CD4-positive, alpha-beta T cell (primary cell): Measurements from ENCODE around the gene WIZ. TPM values are rescaled to one million over a fixed set of nuclear protein-coding genes. Genes with fewer than 3 reads are reported as not detected.

Experiments used
- ATAC-seq: fragments of 200-7000 bp; cut with Tn5 transposase; one replicate; pipeline ENCODE4 v1.10.0; 2022; ENCODE audit warnings: mild to moderate bottlenecking; ENCODE audit not compliant: poor library complexity
- CTCF ChIA-PET: fragments of 350-600 bp; sonication (Branson Sonifier 250); formaldehyde crosslinking; loops from one replicate; lab custom pipeline; 2021; ENCODE audit warnings: antibody characterized with exemption, inconsistent platforms; lab: Charles Lee
- POLR2A ChIA-PET: fragments of 350-600 bp; sonication (Branson Sonifier 250); formaldehyde crosslinking; loops from one replicate; lab custom pipeline; 2021; ENCODE audit warnings: antibody characterized with exemption, inconsistent platforms; lab: Charles Lee
- DNase-seq, 14 experiments: peaks; one replicate each; pipeline ENCODE4 v3.0.0-alpha.2; 2013 to 2020; ENCODE audit warnings: mixed read lengths in 2 of 14
- H3K27ac ChIP-seq, 2 donors: one replicate each; pipeline versions ENCODE4 v1.5.1 to v1.7.0; 2013; ENCODE audit warnings: low read length in 2 of 2, low read depth in 1 of 2, mild to moderate bottlenecking in 1 of 2
- H3K27me3 ChIP-seq, 2 experiments: 1 replicate in 1 of 2; 2 replicates in 1 of 2; pipeline versions ENCODE4 v1.6.1 to v1.7.0; 2013; ENCODE audit warnings: low read length in 2 of 2, control low read depth in 1 of 2, mild to moderate bottlenecking in 1 of 2, moderate library complexity in 1 of 2; ENCODE audit not compliant: insufficient read depth in 2 of 2, control insufficient read depth in 1 of 2
- H3K36me3 ChIP-seq: one replicate; pipeline ENCODE4 v1.6.1; 2013; ENCODE audit warnings: low read length, control low read depth; ENCODE audit not compliant: insufficient read depth
- H3K4me1 ChIP-seq: one replicate; pipeline ENCODE4 v1.6.1; 2013; ENCODE audit warnings: low read length, control low read depth; ENCODE audit not compliant: insufficient read depth
- H3K4me3 ChIP-seq: one replicate; pipeline ENCODE4 v1.5.1; 2013; ENCODE audit warnings: mild to moderate bottlenecking, low read length, moderate library complexity
- H3K9me3 ChIP-seq, 2 experiments: 1 replicate in 1 of 2; 2 replicates in 1 of 2; pipeline versions ENCODE4 v1.6.1 to v1.7.0; 2013; ENCODE audit warnings: low read length in 2 of 2, mild to moderate bottlenecking in 2 of 2, control low read depth in 1 of 2, moderate library complexity in 1 of 2; ENCODE audit not compliant: control insufficient read depth in 1 of 2, insufficient read depth in 1 of 2
- H3K27ac Mint-ChIP-seq: one replicate; pipeline ENCODE4 v1.8.0; 2020; ENCODE audit warnings: mixed read lengths
- H3K27me3 Mint-ChIP-seq: one replicate; pipeline ENCODE4 v1.8.0; 2021; ENCODE audit warnings: mixed read lengths
- H3K36me3 Mint-ChIP-seq: one replicate; pipeline ENCODE4 v1.8.0; 2021; ENCODE audit warnings: low read depth, mixed read lengths
- H3K4me1 Mint-ChIP-seq: one replicate; pipeline ENCODE4 v1.8.0; 2021; ENCODE audit warnings: low read depth, mixed read lengths
- H3K4me3 Mint-ChIP-seq: one replicate; pipeline ENCODE4 v1.8.0; 2020; ENCODE audit warnings: mild to moderate bottlenecking, mixed read lengths
- H3K9me3 Mint-ChIP-seq: one replicate; pipeline ENCODE4 v1.8.0; 2020; ENCODE audit warnings: mixed read lengths
- CTCF ChIP-seq: fragments of 200-600 bp; IDR thresholded peaks from one replicate; pipeline ENCODE4 v1.8.0; 2022; ENCODE audit warnings: antibody characterized with exemption, mild to moderate bottlenecking
- intact Hi-C, 2 experiments: fragments of 100-400 bp; cut with DNase I in 1 of 2; cut with micrococcal nuclease in 1 of 2; formaldehyde crosslinking; loops; one replicate each; pipeline versions ENCODE4 v1.15.1 to v1.9.0; 2023 to 2025; cut with DNase I, micrococcal nuclease
- total RNA-seq, 174 experiments: library from RNA in 2 of 174; stranded (reverse) in 2 of 174; gene quantifications; one replicate each; pipeline ENCODE4 v1.2.3 and lab custom pipeline; 2021 to 2026

WIZ gene
- total RNA-seq, 2 experiments from 2014 or later: 12.9 to 14.3 TPM

GRCh38 chr19:15455996-15456395 is 6.2 kb upstream of the WIZ start:
- Mint-ChIP-seq H3K36me3 (peaks cover 71% of the 10 kb centered on the region), H3K27ac (no peak overlapping the region)
- POLR2A ChIA-PET: interaction anchor here (2.3 to 3.1 kb wide), 2 partner anchors 11 to 37 kb away, joined by 9 read pairs; partner anchors contain the start of gene AKAP8L

GRCh38 chr19:15453906-15454860 is 4.4 kb upstream of the WIZ start:
- H3K4me3 ChIP-seq: no peak overlapping the region
- Mint-ChIP-seq H3K4me1 (peaks cover 29% of the 10 kb centered on the region), H3K27me3 (no peaks in the 10 kb centered on the region), H3K9me3 (no peaks in the 10 kb centered on the region), H3K27ac (no peak overlapping the region), H3K4me3 (no peak overlapping the region), H3K36me3 (peaks cover 64% of the 10 kb centered on the region)
- ATAC-seq (no peak), DNase-seq (no peak)
- H3K4me1 ChIP-seq: peaks cover 33% of the 10 kb centered on the region
- peaks cover 75% of the 10 kb centered on the region for H3K36me3 ChIP-seq
- no peak for TF ChIP-seq CTCF
- CTCF ChIA-PET: interaction anchor here (0.6 to 1.6 kb wide), 3 partner anchors 35 to 100 kb away, joined by 4 to 5 read pairs (median 4); no protein-coding TSS in a partner anchor
- H3K27ac ChIP-seq: peak overlapping the region in 1 of 2 donors; percentile 21
- POLR2A ChIA-PET: interaction anchor here (0.8 to 3.1 kb wide), 5 partner anchors 9 to 74 kb away, joined by 4 to 11 read pairs (median 5); partner anchors contain the start of genes AKAP8 and AKAP8L
- H3K9me3 ChIP-seq: no peaks in the 10 kb centered on the region
- H3K27me3 ChIP-seq: no peaks in the 10 kb centered on the region
- intact Hi-C loops: loop anchor here in 1 of 2 experiments (5.0 kb wide), 1 partner anchor 37 kb away; the partner anchor contains the start of gene AKAP8L

More at GRCh38 chr19:15455996-15456395, 6.2 kb upstream of the WIZ start:
- H3K4me1 ChIP-seq: peaks cover 40% of the 10 kb centered on the region
- H3K9me3 Mint-ChIP-seq: no peaks in the 10 kb centered on the region
- no peak overlapping the region for H3K4me3 ChIP-seq
- no peak for TF ChIP-seq CTCF
- peaks cover 25% of the 10 kb centered on the region for H3K4me1 Mint-ChIP-seq
- CTCF ChIA-PET: interaction anchor here (1.6 kb wide), 1 partner anchor 37 kb away, joined by 4 read pairs; no protein-coding TSS in a partner anchor
- no peaks in the 10 kb centered on the region for H3K9me3 ChIP-seq
- intact Hi-C loops: no loop called here
- H3K27ac ChIP-seq: peak overlapping the region in 1 of 2 donors; percentile 21
- ATAC-seq (no peak), DNase-seq (no peak)
- no peak overlapping the region for H3K4me3 Mint-ChIP-seq
- H3K36me3 ChIP-seq: peaks cover 91% of the 10 kb centered on the region
- no peaks in the 10 kb centered on the region for H3K27me3 Mint-ChIP-seq
- no peaks in the 10 kb centered on the region for H3K27me3 ChIP-seq

- H3K27ac ChIP-seq: no peak overlapping the region
- H3K4me1 ChIP-seq: peaks cover 40% of the 10 kb centered on the region
- H3K4me3 ChIP-seq: no peak overlapping the region
- no peak for ATAC-seq
- ChIA-PET CTCF (no interaction called here), POLR2A (interaction anchor here (1.8 to 4.1 kb wide), 2 partner anchors 8 to 20 kb away, joined by 5 to 14 read pairs; no protein-coding TSS in a partner anchor)
- no peaks in the 10 kb centered on the region for H3K9me3 Mint-ChIP-seq
- H3K4me3 Mint-ChIP-seq: no peak overlapping the region
- H3K4me1 Mint-ChIP-seq: peaks cover 36% of the 10 kb centered on the region
- H3K36me3 ChIP-seq: peaks cover 65% of the 10 kb centered on the region
- H3K27me3 ChIP-seq: no peaks in the 10 kb centered on the region
- intact Hi-C loops: loop anchor here in 1 of 2 experiments (5.0 kb wide), 1 partner anchor 36 kb away; the partner anchor contains the start of gene AKAP8L
- no peak overlapping the region for H3K27ac Mint-ChIP-seq
- peak in 1 of 14 experiments; percentile 14 for DNase-seq
- peaks cover 62% of the 10 kb centered on the region for H3K36me3 Mint-ChIP-seq
- TF ChIP-seq CTCF: no peak
- no peaks in the 10 kb centered on the region for H3K9me3 ChIP-seq
- no peaks in the 10 kb centered on the region for H3K27me3 Mint-ChIP-seq
Measured at GRCh38 chr19:15453091-15453578, 3.4 kb upstream of the WIZ start.
